ENCODE measurements around the gene THAP10.

DNA sequence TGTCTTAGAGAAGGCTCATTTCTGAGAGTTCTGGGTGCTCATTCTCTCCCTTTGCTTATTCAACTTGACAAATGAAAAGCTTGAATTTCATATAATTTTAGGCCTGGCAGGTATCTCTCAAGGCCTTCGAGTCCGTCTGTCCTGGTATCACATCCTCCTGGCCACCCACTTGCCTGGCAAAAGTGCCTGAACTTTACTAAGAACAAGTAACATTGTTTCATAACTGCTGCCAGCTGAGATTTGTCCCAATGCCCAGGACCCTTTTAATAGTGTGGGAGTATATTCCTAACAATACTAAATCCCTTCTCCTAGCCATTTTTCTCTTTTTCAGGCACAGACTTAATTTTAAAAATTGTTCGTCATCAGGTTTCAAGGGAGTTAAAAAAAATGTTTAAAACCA, 56.4 kb downstream of the THAP10 start:
- TF ChIP-seq, protein P1, sequence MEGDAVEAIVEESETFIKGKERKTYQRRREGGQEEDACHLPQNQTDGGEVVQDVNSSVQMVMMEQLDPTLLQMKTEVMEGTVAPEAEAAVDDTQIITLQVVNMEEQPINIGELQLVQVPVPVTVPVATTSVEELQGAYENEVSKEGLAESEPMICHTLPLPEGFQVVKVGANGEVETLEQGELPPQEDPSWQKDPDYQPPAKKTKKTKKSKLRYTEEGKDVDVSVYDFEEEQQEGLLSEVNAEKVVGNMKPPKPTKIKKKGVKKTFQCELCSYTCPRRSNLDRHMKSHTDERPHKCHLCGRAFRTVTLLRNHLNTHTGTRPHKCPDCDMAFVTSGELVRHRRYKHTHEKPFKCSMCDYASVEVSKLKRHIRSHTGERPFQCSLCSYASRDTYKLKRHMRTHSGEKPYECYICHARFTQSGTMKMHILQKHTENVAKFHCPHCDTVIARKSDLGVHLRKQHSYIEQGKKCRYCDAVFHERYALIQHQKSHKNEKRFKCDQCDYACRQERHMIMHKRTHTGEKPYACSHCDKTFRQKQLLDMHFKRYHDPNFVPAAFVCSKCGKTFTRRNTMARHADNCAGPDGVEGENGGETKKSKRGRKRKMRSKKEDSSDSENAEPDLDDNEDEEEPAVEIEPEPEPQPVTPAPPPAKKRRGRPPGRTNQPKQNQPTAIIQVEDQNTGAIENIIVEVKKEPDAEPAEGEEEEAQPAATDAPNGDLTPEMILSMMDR (IDR thresholded peaks at IDR 0.05 in 8 of 11, conservative IDR thresholded peaks at IDR 0.05 in 3 of 11), result no peak
- TF ChIP-seq POLR2A (IDR thresholded peaks at IDR 0.05), result no peak
